Esophagus squamous epithelium (tissue), 4 donors: ENCODE measurements around the gene TJP3.

ENCODE experiments used
- CTCF ChIP-seq, 6 experiments: fragments of 450-650 bp in 4 of 6; fragments of 200-600 bp in 2 of 6; sonication (generic) in 2 of 6; IDR thresholded peaks; one replicate each; pipeline ENCODE4 v1.5.1; 2016 to 2019; ENCODE audit warnings: antibody characterized with exemption in 6 of 6, mild to moderate bottlenecking in 4 of 6, moderate library complexity in 4 of 6
- POLR2A ChIP-seq, 4 donors: fragments of 450-650 bp; IDR thresholded peaks; one replicate each; pipeline ENCODE4 v1.6.1; 2017; ENCODE audit warnings: antibody characterized with exemption in 4 of 4, mild to moderate bottlenecking in 4 of 4, moderate library complexity in 3 of 4

DNA sequence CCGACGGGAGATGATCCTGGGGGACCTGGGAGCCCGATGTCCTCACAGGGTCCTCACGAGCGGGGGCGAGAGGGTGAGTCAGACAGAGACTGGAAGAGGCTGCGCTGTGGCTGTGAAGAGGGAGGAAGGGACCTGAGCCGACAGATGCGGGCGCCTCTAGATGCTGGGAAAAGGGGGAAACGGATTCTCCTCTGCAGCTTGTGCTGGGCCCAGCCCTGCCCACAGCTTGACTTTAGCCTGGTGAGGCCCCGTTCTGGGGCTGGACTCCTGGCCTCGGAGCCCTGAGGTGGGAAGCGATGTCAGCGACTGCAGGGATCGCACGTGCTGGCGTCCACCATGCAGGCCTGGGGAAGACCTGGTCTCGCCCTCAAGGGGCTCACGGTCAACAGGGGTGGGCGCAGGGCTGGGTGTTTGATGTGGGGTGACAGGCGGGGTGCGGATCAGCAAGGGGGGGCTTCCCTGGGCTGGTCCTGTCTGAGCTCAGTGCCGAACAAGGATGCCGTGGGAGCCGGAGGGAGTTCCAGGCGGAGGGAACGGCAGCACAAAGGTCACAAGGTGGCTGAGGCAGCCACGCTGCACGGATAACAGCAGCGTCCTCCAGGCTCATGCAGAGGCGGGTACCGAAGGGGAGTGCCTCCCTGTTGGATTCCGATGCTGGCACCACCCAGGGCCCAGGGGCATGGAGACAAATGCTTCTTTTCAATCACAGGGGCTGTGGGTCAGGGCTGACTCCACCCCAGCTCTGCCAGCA, 39.7 kb upstream of the TJP3 start:
- TF ChIP-seq CTCF (IDR thresholded peaks at IDR 0.05), result no peak
- no peak for TF ChIP-seq POLR2A (IDR thresholded peaks at IDR 0.05)
